C1 segment of cervical spinal cord (tissue), 14 donors: Measurements from ENCODE around the gene AMD1.
A peak's percentile ranks its signal among the peaks of the same experiment; 100 is the strongest.
"Not testable (repeated sequence)": the region's sequence is repeated elsewhere in the genome, so short reads cannot be mapped to it uniquely, and the experiment has no call there.

Source experiments
- DNase-seq, 14 donors: peaks; one replicate each; lab custom pipeline; 2025; lab: John Stamatoyannopoulos, UW

AMD1 gene

GRCh38 chr6:110873981-110874879 lies at the start of gene AMD1:
AMD1 (plus strand) TSS chr6:110874785; CDS start chr6:110875106, 321 bp downstream.
- DNase-seq = peak; percentile 54 to 97 (median 95)

GRCh38 chr6:110826236-110827129 lies 48.1 kb upstream of the AMD1 start:
- no peak for DNase-seq

GRCh38 chr6:110828396-110828795 lies 46.2 kb upstream of the AMD1 start:
- no peak for DNase-seq

GRCh38 chr6:110831405-110831804 lies 43.2 kb upstream of the AMD1 start:
- no peak for DNase-seq

- no peak for DNase-seq
Observed at GRCh38 chr6:110833831-110834230, 40.8 kb upstream of the AMD1 start.

- DNase-seq = not testable (repeated sequence)
Observed at GRCh38 chr6:110835751-110836150, 38.8 kb upstream of the AMD1 start.

GRCh38 chr6:110841266-110841665 lies 33.3 kb upstream of the AMD1 start:
- no peak for DNase-seq

GRCh38 chr6:110849781-110850180 lies 24.8 kb upstream of the AMD1 start:
- DNase-seq = no peak

- no peak for DNase-seq
Observed at GRCh38 chr6:110852773-110853172, 21.8 kb upstream of the AMD1 start.

- DNase-seq = no peak
Observed at GRCh38 chr6:110853754-110854477, 20.7 kb upstream of the AMD1 start.

- DNase-seq = no peak
Observed at GRCh38 chr6:110856296-110856695, 18.3 kb upstream of the AMD1 start.

- no peak for DNase-seq
Observed at GRCh38 chr6:110858016-110858415, 16.6 kb upstream of the AMD1 start.

GRCh38 chr6:110858562-110859214 lies 15.9 kb upstream of the AMD1 start:
- no peak for DNase-seq

GRCh38 chr6:110859335-110859792 lies 15.2 kb upstream of the AMD1 start:
- peak in 1 of 14 donors; percentile 28 for DNase-seq

GRCh38 chr6:110864824-110865223 lies 9.8 kb upstream of the AMD1 start:
- no peak for DNase-seq

- peak in 11 of 14 donors; percentile 32 to 69 (median 57) for DNase-seq
Observed at GRCh38 chr6:110874880-110875547, 429 bp downstream of the AMD1 start.

GRCh38 chr6:110875548-110876169 lies 1.1 kb downstream of the AMD1 start:
- peak in 8 of 14 donors; percentile 43 to 69 (median 56) for DNase-seq

GRCh38 chr6:110876170-110876773 lies 1.7 kb downstream of the AMD1 start:
- DNase-seq = peak in 13 of 14 donors; percentile 14 to 88 (median 75)

- peak in 1 of 14 donors; percentile 13 for DNase-seq
Observed at GRCh38 chr6:110876806-110877564, 2.4 kb downstream of the AMD1 start.
